Measurements from ENCODE around the gene SCAF4. TPM values are rescaled to one million over a fixed set of nuclear protein-coding genes. Genes with fewer than 3 reads are reported as not detected.

SCAF4 gene
- total RNA-seq, 1 experiment from 2014 or later, result 31.2 TPM

DNA sequence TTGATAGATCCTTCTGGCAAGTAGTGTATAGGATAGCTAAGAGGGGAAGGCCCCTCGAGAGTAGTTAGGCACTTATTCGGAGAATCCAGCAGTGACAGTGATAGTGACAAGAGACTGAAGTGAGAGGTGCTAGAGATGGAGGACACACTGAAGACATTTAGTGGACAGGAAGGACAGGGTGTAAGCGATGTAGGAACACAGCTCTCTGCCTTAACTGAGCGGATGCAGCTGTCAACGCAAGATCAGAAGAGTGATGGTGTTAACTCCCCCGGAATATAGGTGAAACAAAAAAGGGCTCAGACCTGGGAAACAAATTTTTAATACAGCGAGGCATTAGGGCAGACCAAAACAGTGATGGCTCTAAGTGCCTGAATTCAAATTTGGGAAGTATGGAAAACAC, 56.6 kb downstream of the SCAF4 start:
- Mint-ChIP-seq H3K9me3 (ENCODE audit: low read depth, unreplicated experiment) (no peaks in the 10 kb centered on the region), H3K36me3 (ENCODE audit: insufficient read depth, unreplicated experiment) (peaks cover 14% of the 10 kb centered on the region), H3K27me3 (ENCODE audit: unreplicated experiment) (no peaks in the 10 kb centered on the region), H3K27ac (ENCODE audit: unreplicated experiment) (no peak overlapping the region), H3K4me3 (ENCODE audit: low read depth, unreplicated experiment) (no peak overlapping the region), H3K4me1 (ENCODE audit: low read depth, unreplicated experiment) (no peaks in the 10 kb centered on the region)
- intact Hi-C loops (cut with micrococcal nuclease; ENCODE audit: unreplicated experiment), result no loop called here
- DNase-seq, result no peak
- TF ChIP-seq, protein P1, sequence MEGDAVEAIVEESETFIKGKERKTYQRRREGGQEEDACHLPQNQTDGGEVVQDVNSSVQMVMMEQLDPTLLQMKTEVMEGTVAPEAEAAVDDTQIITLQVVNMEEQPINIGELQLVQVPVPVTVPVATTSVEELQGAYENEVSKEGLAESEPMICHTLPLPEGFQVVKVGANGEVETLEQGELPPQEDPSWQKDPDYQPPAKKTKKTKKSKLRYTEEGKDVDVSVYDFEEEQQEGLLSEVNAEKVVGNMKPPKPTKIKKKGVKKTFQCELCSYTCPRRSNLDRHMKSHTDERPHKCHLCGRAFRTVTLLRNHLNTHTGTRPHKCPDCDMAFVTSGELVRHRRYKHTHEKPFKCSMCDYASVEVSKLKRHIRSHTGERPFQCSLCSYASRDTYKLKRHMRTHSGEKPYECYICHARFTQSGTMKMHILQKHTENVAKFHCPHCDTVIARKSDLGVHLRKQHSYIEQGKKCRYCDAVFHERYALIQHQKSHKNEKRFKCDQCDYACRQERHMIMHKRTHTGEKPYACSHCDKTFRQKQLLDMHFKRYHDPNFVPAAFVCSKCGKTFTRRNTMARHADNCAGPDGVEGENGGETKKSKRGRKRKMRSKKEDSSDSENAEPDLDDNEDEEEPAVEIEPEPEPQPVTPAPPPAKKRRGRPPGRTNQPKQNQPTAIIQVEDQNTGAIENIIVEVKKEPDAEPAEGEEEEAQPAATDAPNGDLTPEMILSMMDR (IDR thresholded peaks at IDR 0.05; ENCODE audit: unreplicated experiment), result no peak
- CTCF ChIA-PET, result interaction anchor here (0.6 kb wide), 1 partner anchor 310 kb away, joined by 4 read pairs; no protein-coding TSS in a partner anchor
- BruUV-seq (replicated peaks), result no TSS peak

DNA sequence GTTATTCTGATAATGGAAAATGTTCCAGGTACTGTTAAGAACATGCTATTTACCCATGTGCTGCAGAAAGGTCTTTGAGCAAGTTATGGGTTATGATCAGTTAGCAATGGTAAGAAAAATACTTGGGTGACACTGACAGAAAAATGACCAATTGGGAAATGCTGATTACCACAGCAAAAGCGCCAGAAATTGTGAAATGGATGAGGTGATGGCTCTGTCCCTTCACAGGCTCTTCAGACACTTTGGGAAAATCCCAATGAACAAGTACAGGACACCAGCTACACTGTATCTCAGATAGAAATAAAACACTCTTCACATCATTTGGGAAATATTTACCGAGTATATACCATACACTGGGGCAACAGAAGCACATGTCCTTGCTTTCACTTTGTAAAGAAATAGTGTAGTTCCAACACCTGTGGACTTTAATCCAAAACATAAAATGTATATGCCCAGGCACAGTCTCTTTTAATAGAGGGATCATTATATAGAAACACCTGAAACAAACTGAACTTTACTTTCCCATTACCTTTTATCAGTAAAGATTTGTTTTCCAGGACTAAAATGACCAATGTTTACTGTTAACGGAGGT, 58.5 kb downstream of the SCAF4 start:
- H3K9me3 Mint-ChIP-seq (ENCODE audit: low read depth, unreplicated experiment), result no peaks in the 10 kb centered on the region
- peaks cover 24% of the 10 kb centered on the region for H3K36me3 Mint-ChIP-seq (ENCODE audit: insufficient read depth, unreplicated experiment)
- CTCF ChIA-PET, result no interaction called here
- H3K27me3 Mint-ChIP-seq (ENCODE audit: unreplicated experiment), result no peaks in the 10 kb centered on the region
- TF ChIP-seq, protein P1 (IDR thresholded peaks at IDR 0.05; ENCODE audit: unreplicated experiment), result no peak
- DNase-seq, result no peak
- BruUV-seq (replicated peaks), result no TSS peak
- intact Hi-C loops (cut with micrococcal nuclease; ENCODE audit: unreplicated experiment), result no loop called here
- H3K27ac Mint-ChIP-seq (ENCODE audit: unreplicated experiment), result no peak overlapping the region
- no peak overlapping the region for H3K4me3 Mint-ChIP-seq (ENCODE audit: low read depth, unreplicated experiment)
- H3K4me1 Mint-ChIP-seq (ENCODE audit: low read depth, unreplicated experiment), result no peaks in the 10 kb centered on the region

DNA sequence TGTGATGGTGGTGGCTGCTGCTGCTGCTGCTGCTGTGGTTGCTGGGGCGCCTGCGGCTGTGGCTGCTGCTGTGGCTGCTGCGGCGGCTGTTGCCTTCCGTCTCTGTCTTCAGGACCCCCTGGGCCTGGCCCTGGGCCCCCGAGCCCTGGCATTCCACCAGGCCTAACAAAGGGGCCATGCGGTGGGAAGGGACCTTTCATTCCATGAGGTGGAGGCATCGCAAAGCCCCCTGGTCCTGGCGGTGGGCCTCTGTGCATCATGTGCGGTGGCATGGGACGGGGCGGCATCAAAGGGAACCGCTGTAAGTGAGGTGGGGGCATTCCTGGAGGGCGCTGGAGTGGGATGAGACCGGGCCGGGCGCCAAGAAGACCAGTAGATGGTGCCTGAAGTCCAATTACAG, 60.0 kb downstream of the SCAF4 start:
- Mint-ChIP-seq H3K27me3 (ENCODE audit: unreplicated experiment) (no peaks in the 10 kb centered on the region), H3K9me3 (ENCODE audit: low read depth, unreplicated experiment) (no peaks in the 10 kb centered on the region), H3K27ac (ENCODE audit: unreplicated experiment) (no peak overlapping the region), H3K36me3 (ENCODE audit: insufficient read depth, unreplicated experiment) (peaks cover 30% of the 10 kb centered on the region), H3K4me1 (ENCODE audit: low read depth, unreplicated experiment) (no peaks in the 10 kb centered on the region), H3K4me3 (ENCODE audit: low read depth, unreplicated experiment) (no peak overlapping the region)
- no TSS peak for BruUV-seq (replicated peaks)
- DNase-seq, result no peak
- TF ChIP-seq, protein P1 (IDR thresholded peaks at IDR 0.05; ENCODE audit: unreplicated experiment), result no peak
- intact Hi-C loops (cut with micrococcal nuclease; ENCODE audit: unreplicated experiment), result no loop called here
- CTCF ChIA-PET, result no interaction called here

DNA sequence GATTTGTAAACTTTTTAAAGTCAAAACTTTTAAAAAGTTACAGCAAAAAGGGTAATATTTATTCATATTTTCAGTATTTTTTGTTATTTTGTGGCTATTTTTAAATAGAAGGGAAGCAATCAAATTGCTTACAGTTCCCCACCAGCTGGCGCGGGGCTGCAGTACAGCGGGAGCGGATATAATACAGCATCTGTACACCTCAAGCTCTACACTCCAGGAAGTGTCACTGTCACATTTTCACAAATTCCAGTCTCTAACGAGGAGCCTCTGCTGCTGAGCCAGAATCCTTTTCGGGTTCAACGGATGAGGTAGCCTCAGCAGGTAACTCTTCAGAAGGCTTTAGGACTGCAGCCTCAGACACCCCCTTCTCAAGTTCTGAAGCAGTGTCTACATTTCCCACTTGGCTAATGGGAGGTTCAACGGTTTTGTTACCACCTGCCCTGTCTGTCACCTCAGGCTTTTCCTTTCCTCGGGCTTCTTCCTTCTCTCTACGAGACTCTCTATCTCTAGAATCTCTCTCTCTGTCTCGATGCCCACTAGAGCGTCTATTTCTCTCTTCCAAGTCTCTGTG, 60.7 kb downstream of the SCAF4 start:
- Mint-ChIP-seq H3K4me3 (ENCODE audit: low read depth, unreplicated experiment) (no peak overlapping the region), H3K27me3 (ENCODE audit: unreplicated experiment) (no peaks in the 10 kb centered on the region), H3K36me3 (ENCODE audit: insufficient read depth, unreplicated experiment) (peaks cover 37% of the 10 kb centered on the region), H3K27ac (ENCODE audit: unreplicated experiment) (no peak overlapping the region), H3K9me3 (ENCODE audit: low read depth, unreplicated experiment) (no peaks in the 10 kb centered on the region), H3K4me1 (ENCODE audit: low read depth, unreplicated experiment) (no peaks in the 10 kb centered on the region)
- TF ChIP-seq, protein P1 (IDR thresholded peaks at IDR 0.05; ENCODE audit: unreplicated experiment), result no peak
- TSS peak; percentile 72 for BruUV-seq (replicated peaks)
- CTCF ChIA-PET, result no interaction called here
- no peak for DNase-seq
- intact Hi-C loops (cut with micrococcal nuclease; ENCODE audit: unreplicated experiment), result no loop called here
